ENCODE results near the gene KIF26B. TPM values are rescaled to one million over a fixed set of nuclear protein-coding genes. Genes with fewer than 3 reads are reported as not detected.

The KIF26B gene
- total and polyA plus RNA-seq, 2 experiments from 2014 or later = 2.5 to 8.0 TPM

DNA sequence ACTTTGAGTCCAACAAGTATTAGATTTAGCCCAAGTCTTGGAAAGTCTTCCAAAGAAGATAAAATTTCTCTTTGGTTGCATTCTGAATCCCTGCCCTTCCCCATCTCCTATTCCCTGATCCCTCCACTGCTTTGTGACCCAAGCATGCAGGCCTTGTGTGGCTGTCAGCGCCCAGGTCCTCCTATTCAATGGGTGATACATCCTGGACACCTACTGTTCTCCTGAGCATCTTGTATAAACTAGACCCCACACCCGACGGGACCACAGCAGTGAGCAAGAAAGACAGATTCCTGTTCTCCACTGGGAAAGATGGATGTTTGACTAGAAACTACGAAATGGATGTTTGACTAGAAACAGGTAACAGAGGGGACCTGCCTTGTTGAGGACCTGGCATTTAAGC lies 136.6 kb downstream of the KIF26B start:
- Histone ChIP-seq H3K36me3 (ENCODE audit: low read depth) (no peaks in the 10 kb centered on the region), H3K9me3 (ENCODE audit: low read depth) (no peaks in the 10 kb centered on the region), H2AFZ (no peak overlapping the region), H3K79me2 (ENCODE audit: insufficient read depth) (no peaks in the 10 kb centered on the region), H3K4me2 (ENCODE audit: unreplicated experiment) (no peak overlapping the region), H3K9ac (no peak overlapping the region), H3K27me3 (replicated peaks; ENCODE audit: insufficient read depth) (no peaks in the 10 kb centered on the region), H3F3A (ENCODE audit: insufficient read depth) (no peaks in the 10 kb centered on the region), H3K9me2 (ENCODE audit: insufficient read depth) (no peaks in the 10 kb centered on the region), H3K27ac (no peak overlapping the region), H3K4me3 (no peak overlapping the region), H4K20me1 (ENCODE audit: insufficient read depth) (no peaks in the 10 kb centered on the region), H3K4me1 (ENCODE audit: insufficient read depth) (no peaks in the 10 kb centered on the region)
- in situ Hi-C loops (cut with MboI) = no loop called here
- 39 to 48% methylated on average over 4 of the region's 4 CpGs for WGBS, 2 experiments (ENCODE audit: low coverage in 1 of 2, low lambda C conversion rate in 2 of 2, missing lambda C conversion rate in 2 of 2)
- DNase-seq = no peak
- TF ChIP-seq EZH2phosphoT487 (IDR thresholded peaks at IDR 0.05; ENCODE audit: insufficient read depth, low read depth) = no peak
- TF ChIP-seq EZH2 (IDR thresholded peaks at IDR 0.05; ENCODE audit: insufficient read depth, poor library complexity, severe bottlenecking) = no peak

DNA sequence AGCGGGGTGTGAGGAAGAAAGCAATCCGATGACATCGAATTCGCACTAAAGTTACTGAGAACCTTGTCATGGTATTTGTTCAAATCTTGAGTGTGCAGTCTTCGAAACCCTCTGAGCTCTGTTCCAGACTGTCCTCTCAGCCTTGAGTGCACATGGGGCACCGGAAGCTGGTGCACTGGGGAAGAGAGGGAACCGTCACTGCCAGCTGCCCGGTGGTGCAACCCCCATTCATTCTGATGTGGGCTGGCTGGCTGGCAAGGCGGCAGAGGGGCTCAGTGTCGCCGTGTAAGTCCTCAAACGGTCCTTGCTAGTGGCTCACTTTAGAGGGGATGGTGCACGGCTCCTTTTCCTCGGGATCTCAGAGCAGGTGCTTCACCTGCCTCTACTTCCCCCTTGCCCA lies 137.4 kb downstream of the KIF26B start:
- no peak overlapping the region for H3K27ac ChIP-seq
- H3K4me3 ChIP-seq = no peak overlapping the region
- 76 to 83% methylated on average over 14 of the region's 14 CpGs for WGBS, 2 experiments (ENCODE audit: low coverage in 1 of 2, low lambda C conversion rate in 2 of 2, missing lambda C conversion rate in 2 of 2)
- no peaks in the 10 kb centered on the region for H3K9me2 ChIP-seq (ENCODE audit: insufficient read depth)
- no peaks in the 10 kb centered on the region for H3K9me3 ChIP-seq (ENCODE audit: low read depth)
- H3K4me1 ChIP-seq (ENCODE audit: insufficient read depth) = no peaks in the 10 kb centered on the region
- H3K4me2 ChIP-seq (ENCODE audit: unreplicated experiment) = no peak overlapping the region
- TF ChIP-seq EZH2 (IDR thresholded peaks at IDR 0.05; ENCODE audit: insufficient read depth, poor library complexity, severe bottlenecking) (no peak), EZH2phosphoT487 (IDR thresholded peaks at IDR 0.05; ENCODE audit: insufficient read depth, low read depth) (no peak)
- H3F3A ChIP-seq (ENCODE audit: insufficient read depth) = no peaks in the 10 kb centered on the region
- no peak for DNase-seq
- no peak overlapping the region for H2AFZ ChIP-seq
- H3K36me3 ChIP-seq (ENCODE audit: low read depth) = no peaks in the 10 kb centered on the region
- H3K27me3 ChIP-seq (replicated peaks; ENCODE audit: insufficient read depth) = no peaks in the 10 kb centered on the region
- no peaks in the 10 kb centered on the region for H3K79me2 ChIP-seq (ENCODE audit: insufficient read depth)
- in situ Hi-C loops (cut with MboI) = no loop called here
- no peaks in the 10 kb centered on the region for H4K20me1 ChIP-seq (ENCODE audit: insufficient read depth)
- no peak overlapping the region for H3K9ac ChIP-seq

DNA sequence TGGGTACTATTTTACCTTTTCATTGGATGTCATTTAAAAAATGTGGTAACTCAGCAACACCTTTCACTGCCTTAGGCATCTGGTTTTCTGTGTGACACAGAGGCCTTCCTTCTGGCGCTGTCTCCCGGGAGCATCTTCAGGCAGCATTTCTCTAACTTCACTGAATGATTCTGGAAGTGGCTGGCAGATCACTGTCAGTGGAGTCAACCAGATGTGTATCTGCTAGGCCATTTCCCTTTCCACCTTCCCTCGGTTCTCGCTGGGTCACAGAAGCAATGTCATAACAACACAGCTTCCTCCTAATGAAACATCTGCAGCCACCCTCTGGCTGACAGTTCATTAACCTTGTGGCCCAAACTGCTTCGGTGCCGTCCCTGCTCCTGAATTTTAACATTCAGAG lies 137.8 kb downstream of the KIF26B start:
- Histone ChIP-seq H3K9me2 (ENCODE audit: insufficient read depth) (no peaks in the 10 kb centered on the region), H4K20me1 (ENCODE audit: insufficient read depth) (no peaks in the 10 kb centered on the region), H3K27me3 (replicated peaks; ENCODE audit: insufficient read depth) (no peaks in the 10 kb centered on the region), H3F3A (ENCODE audit: insufficient read depth) (no peaks in the 10 kb centered on the region), H2AFZ (no peak overlapping the region), H3K36me3 (ENCODE audit: low read depth) (no peaks in the 10 kb centered on the region), H3K4me3 (no peak overlapping the region), H3K4me1 (ENCODE audit: insufficient read depth) (no peaks in the 10 kb centered on the region), H3K9ac (no peak overlapping the region), H3K4me2 (ENCODE audit: unreplicated experiment) (no peak overlapping the region), H3K27ac (no peak overlapping the region), H3K9me3 (ENCODE audit: low read depth) (no peaks in the 10 kb centered on the region), H3K79me2 (ENCODE audit: insufficient read depth) (no peaks in the 10 kb centered on the region)
- in situ Hi-C loops (cut with MboI) = no loop called here
- TF ChIP-seq EZH2phosphoT487 (IDR thresholded peaks at IDR 0.05; ENCODE audit: insufficient read depth, low read depth) (no peak), EZH2 (IDR thresholded peaks at IDR 0.05; ENCODE audit: insufficient read depth, poor library complexity, severe bottlenecking) (no peak)
- no peak for DNase-seq
- 78 to 79% methylated on average over 6 of the region's 6 CpGs for WGBS, 2 experiments (ENCODE audit: low coverage in 1 of 2, low lambda C conversion rate in 2 of 2, missing lambda C conversion rate in 2 of 2)

DNA sequence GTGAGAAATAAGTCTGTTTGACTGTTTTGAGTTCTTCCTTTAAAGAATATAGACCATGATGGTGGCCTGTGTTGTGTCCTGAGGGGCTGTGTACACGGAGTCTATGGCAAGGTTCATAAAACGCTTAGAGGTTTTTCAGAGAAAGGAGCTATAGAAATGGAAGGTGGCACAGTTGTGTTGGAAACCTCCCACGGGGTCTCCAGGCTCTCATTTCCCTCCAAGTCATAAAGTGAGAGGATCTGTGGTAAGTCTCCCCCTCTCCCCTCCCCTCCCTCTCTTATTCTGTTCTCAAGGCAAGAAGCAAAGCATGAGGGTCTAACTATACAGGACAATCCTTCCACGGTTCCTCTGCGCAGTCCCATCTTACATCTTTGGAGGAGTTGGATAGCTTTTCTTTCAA lies 139.2 kb downstream of the KIF26B start:
- no peak overlapping the region for H2AFZ ChIP-seq
- no peak for TF ChIP-seq EZH2phosphoT487 (IDR thresholded peaks at IDR 0.05; ENCODE audit: insufficient read depth, low read depth)
- TF ChIP-seq EZH2 (IDR thresholded peaks at IDR 0.05; ENCODE audit: insufficient read depth, poor library complexity, severe bottlenecking) = no peak
- peaks cover 2% of the 10 kb centered on the region; the same call in 1 of the 2 replicates for H3K4me1 ChIP-seq (ENCODE audit: insufficient read depth)
- DNase-seq = no peak
- no peak overlapping the region for H3K27ac ChIP-seq
- no peaks in the 10 kb centered on the region for H3K27me3 ChIP-seq (replicated peaks; ENCODE audit: insufficient read depth)
- no peaks in the 10 kb centered on the region for H3K36me3 ChIP-seq (ENCODE audit: low read depth)
- H3K9me2 ChIP-seq (ENCODE audit: insufficient read depth) = no peaks in the 10 kb centered on the region
- 0 out of 2 replicates have a peak, but pooled peaks cover under 1% of the 10 kb centered on the region for H3F3A ChIP-seq (ENCODE audit: insufficient read depth)
- H3K4me2 ChIP-seq (ENCODE audit: unreplicated experiment) = no peak overlapping the region
- H4K20me1 ChIP-seq (ENCODE audit: insufficient read depth) = no peaks in the 10 kb centered on the region
- H3K79me2 ChIP-seq (ENCODE audit: insufficient read depth) = no peaks in the 10 kb centered on the region
- no peaks in the 10 kb centered on the region for H3K9me3 ChIP-seq (ENCODE audit: low read depth)
- H3K9ac ChIP-seq = no peak overlapping the region
- H3K4me3 ChIP-seq = no peak overlapping the region
- in situ Hi-C loops (cut with MboI) = no loop called here
- WGBS, 2 experiments (ENCODE audit: low coverage in 1 of 2, low lambda C conversion rate in 2 of 2, missing lambda C conversion rate in 2 of 2) = 60 to 61% methylated on average over 5 of the region's 5 CpGs

DNA sequence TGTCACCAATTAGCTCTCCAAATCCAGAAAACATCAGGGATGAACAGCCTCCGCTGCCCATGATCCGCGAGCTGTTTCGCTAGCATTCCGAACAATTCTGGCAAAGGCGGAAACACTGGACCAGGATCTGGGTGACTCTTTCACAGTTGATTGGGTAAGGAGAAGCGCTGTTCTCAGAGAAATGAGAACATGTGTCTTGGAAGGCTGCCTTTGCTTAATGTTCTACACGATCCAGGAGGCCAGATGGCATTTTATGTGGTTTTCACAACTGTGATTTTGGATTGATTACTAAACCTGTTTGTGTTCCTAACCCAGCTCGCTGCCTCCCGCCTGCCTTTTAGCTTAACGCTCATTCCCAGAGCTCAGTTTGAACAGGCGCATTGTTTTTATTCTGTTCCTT lies 144.0 kb downstream of the KIF26B start:
- peak overlapping the region; percentile 0; the same call in 1 of the 2 replicates for H3K9ac ChIP-seq
- no peaks in the 10 kb centered on the region for H3K9me3 ChIP-seq (ENCODE audit: low read depth)
- H3K27ac ChIP-seq = no peak overlapping the region
- peak overlapping the region; percentile 48 for H3K4me3 ChIP-seq
- no peaks in the 10 kb centered on the region for H3K9me2 ChIP-seq (ENCODE audit: insufficient read depth)
- in situ Hi-C loops (cut with MboI) = no loop called here
- H3K4me2 ChIP-seq (ENCODE audit: unreplicated experiment) = peak overlapping the region; percentile 78
- H3K36me3 ChIP-seq (ENCODE audit: low read depth) = no peaks in the 10 kb centered on the region
- peak; percentile 91 for DNase-seq
- H3K27me3 ChIP-seq (replicated peaks; ENCODE audit: insufficient read depth) = no peaks in the 10 kb centered on the region
- peak overlapping the region; percentile 54 for H2AFZ ChIP-seq
- H3F3A ChIP-seq (ENCODE audit: insufficient read depth) = peaks cover 12% of the 10 kb centered on the region; the same call in 1 of the 2 replicates
- no peak for TF ChIP-seq EZH2phosphoT487 (IDR thresholded peaks at IDR 0.05; ENCODE audit: insufficient read depth, low read depth)
- TF ChIP-seq EZH2 (IDR thresholded peaks at IDR 0.05; ENCODE audit: insufficient read depth, poor library complexity, severe bottlenecking) = no peak
- H4K20me1 ChIP-seq (ENCODE audit: insufficient read depth) = no peaks in the 10 kb centered on the region
- WGBS, 2 experiments (ENCODE audit: low coverage in 1 of 2, low lambda C conversion rate in 2 of 2, missing lambda C conversion rate in 2 of 2) = 7 to 10% methylated on average over 12 of the region's 12 CpGs
- peaks cover 18% of the 10 kb centered on the region for H3K4me1 ChIP-seq (ENCODE audit: insufficient read depth)
- no peaks in the 10 kb centered on the region for H3K79me2 ChIP-seq (ENCODE audit: insufficient read depth)

Data from GM23248 (cell line).